ENCODE data around the gene NQO2. TPM values are rescaled to one million over a fixed set of nuclear protein-coding genes. Genes with fewer than 3 reads are reported as not detected.
A peak's percentile ranks its signal among the peaks of the same experiment; 100 is the strongest.

NQO2 gene
- total and polyA plus RNA-seq, 2 of the 13 experiments (the other 11 are each of a cell fraction or from before 2014, with no cell fraction given), result 32.2 to 56.5 TPM

DNA sequence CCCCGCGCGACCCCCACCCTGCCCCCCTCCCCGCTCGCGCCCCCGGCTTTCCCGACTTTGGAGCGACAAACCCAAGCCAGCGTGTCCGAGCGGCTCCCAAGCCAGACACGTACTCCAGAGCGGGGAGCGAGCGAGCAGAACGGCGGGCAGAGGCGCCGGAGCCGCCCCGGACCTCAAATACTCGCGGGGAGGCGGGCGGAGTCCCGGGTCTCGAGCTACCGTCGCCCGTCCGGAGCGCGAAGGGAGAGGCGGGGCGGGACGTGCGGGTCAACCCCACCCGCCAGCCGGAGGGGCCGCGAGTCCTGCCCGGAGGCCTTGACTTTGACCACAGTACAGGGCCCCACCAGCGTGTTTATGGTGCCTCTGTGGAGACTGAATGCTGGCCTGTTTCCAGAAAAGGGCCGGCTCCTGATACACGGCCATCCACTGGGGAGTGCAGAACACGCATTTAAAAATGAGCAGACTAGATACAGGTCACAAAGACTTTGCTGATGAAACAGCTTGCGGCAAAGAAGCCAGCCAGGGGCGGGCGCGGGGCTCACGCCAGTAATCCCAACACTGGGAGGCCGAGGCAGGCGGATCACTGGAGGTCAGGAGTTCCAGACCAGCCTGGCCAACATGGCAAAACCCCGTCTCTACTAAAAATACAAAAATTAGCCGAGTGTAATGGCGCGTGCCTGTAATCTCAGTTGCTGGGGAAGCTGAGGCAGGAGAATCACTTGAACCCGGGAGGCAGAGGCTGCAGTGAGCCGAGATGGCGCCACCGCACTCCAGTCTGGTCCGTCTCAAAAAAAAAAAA, 28.1 kb upstream of the NQO2 start, which contains the start of gene SERPINB6 (continued):
- TF ChIP-seq LRRFIP1 (CRISPR knock-in tag; conservative IDR thresholded peaks at IDR 0.05) (no peak), GFI1 (CRISPR knock-in tag; IDR thresholded peaks at IDR 0.05; ENCODE audit: borderline replicate concordance) (peak; percentile 36; the same call in 1 of the 2 replicates), ZNF75D (CRISPR knock-in tag; IDR thresholded peaks at IDR 0.05; ENCODE audit: borderline replicate concordance) (no peak), SATB2 (CRISPR knock-in tag; IDR thresholded peaks at IDR 0.05) (no peak), HNF1B (CRISPR knock-in tag; IDR thresholded peaks at IDR 0.05) (peak; percentile 77), TCF7 (IDR thresholded peaks at IDR 0.05; ENCODE audit: low read depth) (no peak), ZNF251 (CRISPR knock-in tag; IDR thresholded peaks at IDR 0.05) (no peak), ETV5 (CRISPR knock-in tag; IDR thresholded peaks at IDR 0.05; ENCODE audit: borderline replicate concordance) (peak; percentile 33; the same call in 1 of the 2 replicates), HOXD1 (CRISPR knock-in tag; IDR thresholded peaks at IDR 0.05) (no peak; the same call in 1 of the 2 replicates), THYN1 (CRISPR knock-in tag; IDR thresholded peaks at IDR 0.05; ENCODE audit: borderline replicate concordance, low read depth) (no peak), ZNF781 (CRISPR knock-in tag; IDR thresholded peaks at IDR 0.05; ENCODE audit: borderline replicate concordance, not compliant biosample characterization) (no peak), CBX1 (IDR thresholded peaks at IDR 0.05; ENCODE audit: low read depth) (no peak), NR1H2 (CRISPR knock-in tag; IDR thresholded peaks at IDR 0.05; ENCODE audit: borderline replicate concordance, low read depth) (no peak), ZFP37 (CRISPR knock-in tag; IDR thresholded peaks at IDR 0.05; ENCODE audit: borderline replicate concordance) (no peak), SOX13 (IDR thresholded peaks at IDR 0.05) (no peak), SOX13 (CRISPR knock-in tag; conservative IDR thresholded peaks at IDR 0.05 in 1 of 2, IDR thresholded peaks at IDR 0.05 in 1 of 2) (peak in 1 of 2 experiments; percentile 64; a peak in 2 of 4 replicates), TBL1XR1 (IDR thresholded peaks at IDR 0.05; ENCODE audit: borderline replicate concordance, low read length, partially characterized antibody) (no peak), CREM (IDR thresholded peaks at IDR 0.05) (peak; percentile 35; the same call in 1 of the 2 replicates), CREM (CRISPR knock-in tag; IDR thresholded peaks at IDR 0.05) (0 out of 2 replicates have a peak, but pooled peaks have one; percentile 8), CHD2 (IDR thresholded peaks at IDR 0.05; ENCODE audit: low read depth, low read length) (no peak)
- TF ChIP-seq, protein P1, sequence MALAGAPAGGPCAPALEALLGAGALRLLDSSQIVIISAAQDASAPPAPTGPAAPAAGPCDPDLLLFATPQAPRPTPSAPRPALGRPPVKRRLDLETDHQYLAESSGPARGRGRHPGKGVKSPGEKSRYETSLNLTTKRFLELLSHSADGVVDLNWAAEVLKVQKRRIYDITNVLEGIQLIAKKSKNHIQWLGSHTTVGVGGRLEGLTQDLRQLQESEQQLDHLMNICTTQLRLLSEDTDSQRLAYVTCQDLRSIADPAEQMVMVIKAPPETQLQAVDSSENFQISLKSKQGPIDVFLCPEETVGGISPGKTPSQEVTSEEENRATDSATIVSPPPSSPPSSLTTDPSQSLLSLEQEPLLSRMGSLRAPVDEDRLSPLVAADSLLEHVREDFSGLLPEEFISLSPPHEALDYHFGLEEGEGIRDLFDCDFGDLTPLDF (CRISPR knock-in tag; IDR thresholded peaks at IDR 0.05), result peak; percentile 13; the same call in 1 of the 2 replicates
- TF ChIP-seq, protein P2, sequence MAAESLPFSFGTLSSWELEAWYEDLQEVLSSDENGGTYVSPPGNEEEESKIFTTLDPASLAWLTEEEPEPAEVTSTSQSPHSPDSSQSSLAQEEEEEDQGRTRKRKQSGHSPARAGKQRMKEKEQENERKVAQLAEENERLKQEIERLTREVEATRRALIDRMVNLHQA (CRISPR knock-in tag; IDR thresholded peaks at IDR 0.05), result no peak
- TF ChIP-seq, protein P3, sequence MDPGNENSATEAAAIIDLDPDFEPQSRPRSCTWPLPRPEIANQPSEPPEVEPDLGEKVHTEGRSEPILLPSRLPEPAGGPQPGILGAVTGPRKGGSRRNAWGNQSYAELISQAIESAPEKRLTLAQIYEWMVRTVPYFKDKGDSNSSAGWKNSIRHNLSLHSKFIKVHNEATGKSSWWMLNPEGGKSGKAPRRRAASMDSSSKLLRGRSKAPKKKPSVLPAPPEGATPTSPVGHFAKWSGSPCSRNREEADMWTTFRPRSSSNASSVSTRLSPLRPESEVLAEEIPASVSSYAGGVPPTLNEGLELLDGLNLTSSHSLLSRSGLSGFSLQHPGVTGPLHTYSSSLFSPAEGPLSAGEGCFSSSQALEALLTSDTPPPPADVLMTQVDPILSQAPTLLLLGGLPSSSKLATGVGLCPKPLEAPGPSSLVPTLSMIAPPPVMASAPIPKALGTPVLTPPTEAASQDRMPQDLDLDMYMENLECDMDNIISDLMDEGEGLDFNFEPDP (CRISPR knock-in tag; conservative IDR thresholded peaks at IDR 0.05), result no peak
